IMR-90 (cell line): ENCODE results near the gene DDX46. TPM values are rescaled to one million over a fixed set of nuclear protein-coding genes. Genes with fewer than 3 reads are reported as not detected.

Source experiments
- ATAC-seq: fragments of 200-7000 bp; cut with Tn5 transposase; 2 replicates; pipeline ENCODE4 v1.9.1; 2020; ENCODE audit warnings: low read depth, mild to moderate bottlenecking, moderate library complexity
- BruUV-seq: library from RNA; stranded (reverse); fragments of 400-500 nt; replicated peaks from 2 replicates; lab custom pipeline; 2021; lab: Mats Ljungman, UMichigan
- CTCF ChIA-PET: fragments of 300-600 bp; formaldehyde crosslinking; extraction: SDS; loops from one replicate; lab custom pipeline; 2021; ENCODE audit warnings: antibody characterized with exemption; lab: Yijun Ruan, JAX
- POLR2A ChIA-PET: fragments of 300-600 bp; sonication (Branson Sonifier 250); formaldehyde crosslinking; loops from one replicate; lab custom pipeline; 2022; ENCODE audit warnings: antibody characterized with exemption; ENCODE audit not compliant: unreplicated experiment; lab: Charles Lee
- DNase-seq: peaks from one replicate; pipeline ENCODE4 v3.0.0; 2013
- H2AFZ ChIP-seq: replicated peaks from 2 replicates; pipeline ENCODE3; 2013; ENCODE audit warnings: low read length, mild to moderate bottlenecking; ENCODE audit not compliant: poor library complexity
- H2AK5ac ChIP-seq: 2 replicates; pipeline ENCODE4 v1.6.1; 2013; ENCODE audit warnings: low read depth, low read length, inconsistent platforms
- H2AK9ac ChIP-seq: replicated peaks from 2 replicates; pipeline ENCODE3; 2013; ENCODE audit warnings: mild to moderate bottlenecking, low read depth, low read length, moderate library complexity; ENCODE audit not compliant: poor library complexity
- H2BK120ac ChIP-seq: 2 replicates; pipeline ENCODE4 v1.6.1; 2013; ENCODE audit warnings: low read depth, low read length, inconsistent platforms
- H2BK15ac ChIP-seq: 3 replicates; pipeline ENCODE4 v1.6.1; 2013; ENCODE audit warnings: low read depth, low read length, inconsistent platforms
- H2BK20ac ChIP-seq: 2 replicates; pipeline ENCODE4 v1.6.1; 2013; ENCODE audit warnings: low read depth, mild to moderate bottlenecking, inconsistent platforms, low read length, moderate library complexity
- H2BK5ac ChIP-seq: 2 replicates; pipeline ENCODE4 v1.6.1; 2013; ENCODE audit warnings: mild to moderate bottlenecking, low read depth, low read length, inconsistent platforms; ENCODE audit not compliant: poor library complexity, severe bottlenecking
- H3K14ac ChIP-seq: replicated peaks from 2 replicates; pipeline ENCODE4 v1.6.1; 2013; ENCODE audit warnings: low read depth, low read length, inconsistent platforms
- H3K18ac ChIP-seq: 2 replicates; pipeline ENCODE4 v1.6.1; 2013; ENCODE audit warnings: low read depth, low read length, control low read depth
- H3K23ac ChIP-seq: 2 replicates; pipeline ENCODE4 v1.6.1; 2013; ENCODE audit warnings: low read depth, low read length, inconsistent platforms
- H3K27ac ChIP-seq: 2 replicates; pipeline ENCODE4 v1.5.1; 2013; ENCODE audit warnings: mild to moderate bottlenecking, control low read depth, low read length; ENCODE audit not compliant: insufficient read depth
- H3K27me3 ChIP-seq: 2 replicates; pipeline ENCODE4 v1.6.1; 2013; ENCODE audit warnings: low read length; ENCODE audit not compliant: control insufficient read depth, insufficient read depth
- H3K36me3 ChIP-seq: 2 replicates; pipeline ENCODE4 v1.6.1; 2013; ENCODE audit warnings: low read length, mixed read lengths; ENCODE audit not compliant: control insufficient read depth, insufficient read depth
- H3K4ac ChIP-seq: 2 replicates; pipeline ENCODE4 v1.6.1; 2013; ENCODE audit warnings: low read depth, low read length, inconsistent platforms
- H3K4me1 ChIP-seq: 2 replicates; pipeline ENCODE4 v1.6.1; 2013; ENCODE audit warnings: low read length, mixed read lengths; ENCODE audit not compliant: control insufficient read depth, insufficient read depth
- H3K4me2 ChIP-seq: 2 replicates; pipeline ENCODE4 v1.6.1; 2013; ENCODE audit warnings: low read depth, mild to moderate bottlenecking, control low read depth, low read length, moderate library complexity
- H3K4me3 ChIP-seq: 2 replicates; pipeline ENCODE4 v1.5.1; 2013; ENCODE audit warnings: low read depth, mild to moderate bottlenecking, control low read depth, low read length, moderate library complexity; ENCODE audit not compliant: insufficient read depth
- H3K56ac ChIP-seq: 2 replicates; pipeline ENCODE4 v1.6.1; 2013; ENCODE audit warnings: low read length, inconsistent platforms; ENCODE audit not compliant: insufficient read depth; ENCODE audit errors: extremely low read depth
- H3K79me1 ChIP-seq, 2 experiments: 2 replicates each; pipeline ENCODE4 v1.6.1; 2013; ENCODE audit warnings: low read length in 2 of 2, inconsistent platforms in 1 of 2, low read depth in 1 of 2
- H3K9ac ChIP-seq: 2 replicates; pipeline ENCODE4 v1.6.1; 2013; ENCODE audit warnings: low read depth, low read length, control low read depth
- H3K9me1 ChIP-seq: 2 replicates; pipeline ENCODE4 v1.6.1; 2013; ENCODE audit warnings: low read length, inconsistent platforms; ENCODE audit not compliant: insufficient read depth
- H3K9me3 ChIP-seq: 2 replicates; pipeline ENCODE4 v1.6.1; 2013; ENCODE audit warnings: low read length; ENCODE audit not compliant: control insufficient read depth, insufficient read depth
- H4K20me1 ChIP-seq: 2 replicates; pipeline ENCODE4 v1.6.1; 2013; ENCODE audit warnings: low read length, inconsistent platforms; ENCODE audit not compliant: insufficient read depth
- H4K5ac ChIP-seq: 2 replicates; pipeline ENCODE4 v1.6.1; 2013; ENCODE audit warnings: mild to moderate bottlenecking, low read depth, low read length, control low read depth
- H4K8ac ChIP-seq, 2 experiments: 2 replicates each; pipeline ENCODE4 v1.6.1; 2013; ENCODE audit warnings: low read depth in 2 of 2, low read length in 2 of 2, control low read depth in 1 of 2, inconsistent platforms in 1 of 2
- H4K91ac ChIP-seq: 2 replicates; pipeline ENCODE4 v1.6.1; 2013; ENCODE audit warnings: low read depth, low read length, inconsistent platforms; ENCODE audit not compliant: insufficient read depth
- BHLHE40 ChIP-seq: fragments of 150-350 bp; IDR thresholded peaks from 2 replicates; pipeline ENCODE4 v1.6.1; 2016; ENCODE audit warnings: mild to moderate bottlenecking, low read depth, low read length
- CEBPB ChIP-seq: IDR thresholded peaks from 2 replicates; pipeline ENCODE4 v1.6.1; 2012; ENCODE audit warnings: low read depth, low read length, improper control_type of control experiment
- CHD1 ChIP-seq: IDR thresholded peaks from 2 replicates; pipeline ENCODE4 v1.6.1; 2012; ENCODE audit warnings: low read depth, low read length, improper control_type of control experiment
- CTCF ChIP-seq: conservative IDR thresholded peaks from 2 replicates; pipeline ENCODE4 v1.5.1; 2012; ENCODE audit warnings: mild to moderate bottlenecking, low read depth, low read length, improper control_type of control experiment
- FOS ChIP-seq: fragments of 150-350 bp; IDR thresholded peaks from 2 replicates; pipeline ENCODE4 v1.6.1; 2016; ENCODE audit warnings: low read depth, low read length
- MAFK ChIP-seq: IDR thresholded peaks from 2 replicates; pipeline ENCODE4 v1.6.1; 2012; ENCODE audit warnings: low read depth, low read length, improper control_type of control experiment
- MAZ ChIP-seq: IDR thresholded peaks from 2 replicates; pipeline ENCODE4 v1.6.1; 2012; ENCODE audit warnings: low read depth, mild to moderate bottlenecking, low read length, improper control_type of control experiment, moderate library complexity, borderline replicate concordance
- MXI1 ChIP-seq: IDR thresholded peaks from 2 replicates; pipeline ENCODE4 v1.6.1; 2012; ENCODE audit warnings: low read depth, mild to moderate bottlenecking, low read length, moderate library complexity, borderline replicate concordance
- NFE2L2 ChIP-seq: fragments of 150-350 bp; IDR thresholded peaks from 2 replicates; pipeline ENCODE4 v1.6.1; 2016; ENCODE audit warnings: low read depth, mild to moderate bottlenecking, low read length
- POLR2A ChIP-seq: IDR thresholded peaks from 2 replicates; pipeline ENCODE4 v1.6.1; 2012; ENCODE audit warnings: mild to moderate bottlenecking, low read depth, low read length
- RAD21 ChIP-seq: IDR thresholded peaks from 2 replicates; pipeline ENCODE4 v1.6.1; 2012; ENCODE audit warnings: low read length, improper control_type of control experiment
- RCOR1 ChIP-seq: IDR thresholded peaks from 2 replicates; pipeline ENCODE4 v1.6.1; 2012; ENCODE audit warnings: mild to moderate bottlenecking, low read length, improper control_type of control experiment; ENCODE audit not compliant: insufficient replicate concordance
- RFX5 ChIP-seq: IDR thresholded peaks from 2 replicates; pipeline ENCODE4 v1.8.0; 2012; ENCODE audit warnings: low read depth, mild to moderate bottlenecking, low read length, moderate library complexity
- SMC3 ChIP-seq: fragments of 150-350 bp; IDR thresholded peaks from 2 replicates; pipeline ENCODE4 v1.6.1; 2016; ENCODE audit warnings: low read depth, mild to moderate bottlenecking, antibody characterized with exemption, low read length, moderate library complexity
- USF2 ChIP-seq: fragments of 150-350 bp; IDR thresholded peaks from 2 replicates; pipeline ENCODE4 v1.6.1; 2017; ENCODE audit warnings: mild to moderate bottlenecking, antibody characterized with exemption, low read length, low read depth
- WGBS, 2 experiments: methylation state at CpG; one replicate each; pipeline versions ENCODE4 v1.1.5 to v1.1.7; 2013; ENCODE audit warnings: missing lambda C conversion rate in 2 of 2; ENCODE audit not compliant: insufficient read length in 1 of 2; ENCODE audit errors: extremely low coverage in 2 of 2; 5-methylcytosine and 5-hydroxymethylcytosine counted together
- dilution Hi-C: fragments of 300-500 bp; cut with HindIII; formaldehyde crosslinking; loops from one replicate; pipeline ENCODE4 v1.14.3; 2018; ENCODE audit warnings: low sequenced_read_pairs; ENCODE audit not compliant: unreplicated experiment
- in situ Hi-C: fragments of 300-500 bp; cut with MboI; formaldehyde crosslinking; loops from 3 replicates; pipeline ENCODE4 v1.14.3; 2019; ENCODE audit warnings: low sequenced_read_pairs, inconsistent platforms, mixed read lengths
- intact Hi-C: fragments of 100-400 bp; cut with micrococcal nuclease; formaldehyde crosslinking; loops from 2 replicates; pipeline ENCODE4 v1.10.0; 2022
- polyA plus RNA-seq, 3 experiments: library from polyadenylated mRNA; depleted of rRNA; stranded (reverse); fragments of >200 nt; gene quantifications; 2 replicates each; pipeline ENCODE4 v1.2.3, GENCODE V29; 2012; ENCODE audit warnings: low replicate concordance in 1 of 3
- total RNA-seq: library from RNA; depleted of rRNA; stranded (reverse); fragments of >200 nt; gene quantifications from 2 replicates; pipeline ENCODE4 v1.2.3, GENCODE V29; 2012

DDX46 gene
- total and polyA plus RNA-seq, 2 of the 4 experiments (the other 2 are of a cell fraction) = 22.5 to 26.0 TPM

- H2AK9ac ChIP-seq = no peak overlapping the region
- H3K4ac ChIP-seq = no peak overlapping the region
- H3K14ac ChIP-seq = no peak overlapping the region
- H2BK15ac ChIP-seq = no peak overlapping the region
- H4K20me1 ChIP-seq = no peaks in the 10 kb centered on the region
- H3K56ac ChIP-seq = no peak overlapping the region
- no peak overlapping the region for H3K4me3 ChIP-seq
- no TSS peak for BruUV-seq
- intact Hi-C loops (loop anchor here (10.0 kb wide), 1 partner anchor 107 kb away; no protein-coding TSS in a partner anchor), dilution Hi-C loops (no loop called here), in situ Hi-C loops (no loop called here)
- peaks cover 41% of the 10 kb centered on the region for H3K36me3 ChIP-seq
- H2AK5ac ChIP-seq = no peak overlapping the region
- H3K23ac ChIP-seq = no peak overlapping the region
- peaks cover 6 to 12% of the 10 kb centered on the region in 2 experiments; a peak in 3 of 4 replicates for H3K79me1 ChIP-seq
- POLR2A ChIA-PET = no interaction called here
- H4K91ac ChIP-seq = no peak overlapping the region
- H2BK20ac ChIP-seq = no peak overlapping the region
- H3K9me3 ChIP-seq = no peaks in the 10 kb centered on the region
- no peak overlapping the region for H3K27ac ChIP-seq
- H2AFZ ChIP-seq = no peak overlapping the region
- no peak overlapping the region for H4K8ac ChIP-seq
- H3K9me1 ChIP-seq = 0 out of 2 replicates have a peak, but pooled peaks cover 3% of the 10 kb centered on the region
- CTCF ChIA-PET = interaction anchor here (0.6 kb wide), 1 partner anchor 27 kb away, joined by 6 read pairs; no protein-coding TSS in a partner anchor
- H2BK5ac ChIP-seq = no peak overlapping the region
- no peak overlapping the region for H2BK120ac ChIP-seq
- no CpG with 5 or more reads among the region's 3 CpGs for WGBS, 2 experiments
- H3K4me1 ChIP-seq = peaks cover 2% of the 10 kb centered on the region; the same call in 1 of the 2 replicates
- no peak overlapping the region for H4K5ac ChIP-seq
- no peaks in the 10 kb centered on the region for H3K27me3 ChIP-seq
- no peak overlapping the region for H3K9ac ChIP-seq
- no peak for DNase-seq
- no peak overlapping the region for H3K4me2 ChIP-seq
- no peak overlapping the region for H3K18ac ChIP-seq
- no peak for TF ChIP-seq FOS
- TF ChIP-seq CEBPB = no peak
- no peak for TF ChIP-seq CHD1
- TF ChIP-seq BHLHE40 = no peak
- no peak for TF ChIP-seq MAFK
- no peak for TF ChIP-seq NFE2L2
- no peak for TF ChIP-seq USF2
- no peak for TF ChIP-seq MAZ
- TF ChIP-seq RCOR1 = no peak
- TF ChIP-seq RAD21 = no peak
- TF ChIP-seq POLR2A = no peak
- TF ChIP-seq SMC3 = no peak
- TF ChIP-seq RFX5 = no peak
- TF ChIP-seq MXI1 = no peak
- no peak for TF ChIP-seq CTCF
- ATAC-seq = no peak
Observed at GRCh38 chr5:134792286-134792685, 33.7 kb downstream of the DDX46 start.
